Esophagus muscularis mucosa (tissue), 4 donors: ENCODE data around the gene SPON1. TPM values are rescaled to one million over a fixed set of nuclear protein-coding genes. Genes with fewer than 3 reads are reported as not detected.

Experiments
- DNase-seq: peaks from one replicate; pipeline ENCODE4 v3.0.0-alpha.2; 2017; ENCODE audit errors: extremely low spot score
- H3K27ac ChIP-seq, 4 donors: fragments of 200-600 bp; sonication (generic); replicated peaks in 1 of 4; 1 replicate in 3 of 4; 2 replicates in 1 of 4; pipeline ENCODE4 v1.5.1; 2016 to 2019; ENCODE audit warnings: mild to moderate bottlenecking in 1 of 4
- H3K27me3 ChIP-seq, 4 donors: fragments of 200-600 bp; sonication (generic); one replicate each; pipeline versions ENCODE4 v1.5.1 to v1.6.0; 2016 to 2019
- H3K36me3 ChIP-seq, 4 donors: fragments of 200-600 bp; sonication (generic); one replicate each; pipeline ENCODE4 v1.5.1; 2016 to 2019
- H3K4me1 ChIP-seq, 4 donors: fragments of 200-600 bp; sonication (generic); one replicate each; pipeline ENCODE4 v1.5.1; 2016 to 2019
- H3K4me3 ChIP-seq, 4 donors: fragments of 200-600 bp; sonication (generic); 1 replicate in 2 of 4; 2 replicates in 2 of 4; pipeline ENCODE4 v1.5.1; 2016 to 2019; ENCODE audit warnings: mild to moderate bottlenecking in 4 of 4, moderate library complexity in 1 of 4
- H3K9me3 ChIP-seq, 4 donors: fragments of 200-600 bp; sonication (generic); 1 replicate in 3 of 4; 2 replicates in 1 of 4; pipeline ENCODE4 v1.5.1; 2016 to 2019
- EP300 ChIP-seq: sonication (generic); formaldehyde crosslinking; IDR thresholded peaks from one replicate; pipeline ENCODE4 v1.6.1; 2017; ENCODE audit warnings: antibody characterized with exemption
- POLR2A ChIP-seq: fragments of 450-650 bp; IDR thresholded peaks from one replicate; pipeline ENCODE4 v1.6.1; 2017; ENCODE audit warnings: antibody characterized with exemption, moderate library complexity, mild to moderate bottlenecking, low read depth
- POLR2AphosphoS5 ChIP-seq, 2 donors: sonication (generic); formaldehyde crosslinking; IDR thresholded peaks; one replicate each; pipeline ENCODE4 v1.6.1; 2017; ENCODE audit warnings: antibody characterized with exemption in 2 of 2
- WGBS: methylation state at CpG from one replicate; pipeline ENCODE4 v1.1.5; 2018; 5-methylcytosine and 5-hydroxymethylcytosine counted together
- intact Hi-C: fragments of 100-400 bp; cut with DNase I; formaldehyde crosslinking; loops from one replicate; pipeline ENCODE4 v1.15.1; 2023
- total RNA-seq, 4 donors: library from RNA; depleted of rRNA; stranded (reverse); fragments of >200 nt; gene quantifications; one replicate each; pipeline versions ENCODE4 v1.1.0 to v1.2.1, GENCODE V29; 2016
- TF ChIP-seq, protein P1 (sequence below), 3 experiments: fragments of 200-600 bp in 2 of 3; fragments of 450-650 bp in 1 of 3; sonication (generic) in 2 of 3; IDR thresholded peaks; one replicate each; pipeline ENCODE4 v1.5.1; 2017 to 2019; ENCODE audit warnings: antibody characterized with exemption in 3 of 3, mild to moderate bottlenecking in 2 of 3, moderate library complexity in 1 of 3

Gene SPON1
- total RNA-seq, 4 donors from 2014 or later: 12.5 to 25.2 (median 19.2) TPM

GRCh38 chr11:14185461-14185860, 222.9 kb downstream of the SPON1 start:
- Histone ChIP-seq H3K36me3 (no peaks in the 10 kb centered on the region), H3K27me3 (no peaks in the 10 kb centered on the region), H3K4me1 (peaks cover 19 to 31% (median 29%) of the 10 kb centered on the region in 4 donors), H3K9me3 (no peaks in the 10 kb centered on the region), H3K27ac (no peak overlapping the region), H3K4me3 (no peak overlapping the region)
- peak; percentile 55 for DNase-seq
- TF ChIP-seq POLR2A (no peak), POLR2AphosphoS5 (IDR thresholded peaks at IDR 0.05) (no peak), EP300 (no peak)
- TF ChIP-seq, protein P1, sequence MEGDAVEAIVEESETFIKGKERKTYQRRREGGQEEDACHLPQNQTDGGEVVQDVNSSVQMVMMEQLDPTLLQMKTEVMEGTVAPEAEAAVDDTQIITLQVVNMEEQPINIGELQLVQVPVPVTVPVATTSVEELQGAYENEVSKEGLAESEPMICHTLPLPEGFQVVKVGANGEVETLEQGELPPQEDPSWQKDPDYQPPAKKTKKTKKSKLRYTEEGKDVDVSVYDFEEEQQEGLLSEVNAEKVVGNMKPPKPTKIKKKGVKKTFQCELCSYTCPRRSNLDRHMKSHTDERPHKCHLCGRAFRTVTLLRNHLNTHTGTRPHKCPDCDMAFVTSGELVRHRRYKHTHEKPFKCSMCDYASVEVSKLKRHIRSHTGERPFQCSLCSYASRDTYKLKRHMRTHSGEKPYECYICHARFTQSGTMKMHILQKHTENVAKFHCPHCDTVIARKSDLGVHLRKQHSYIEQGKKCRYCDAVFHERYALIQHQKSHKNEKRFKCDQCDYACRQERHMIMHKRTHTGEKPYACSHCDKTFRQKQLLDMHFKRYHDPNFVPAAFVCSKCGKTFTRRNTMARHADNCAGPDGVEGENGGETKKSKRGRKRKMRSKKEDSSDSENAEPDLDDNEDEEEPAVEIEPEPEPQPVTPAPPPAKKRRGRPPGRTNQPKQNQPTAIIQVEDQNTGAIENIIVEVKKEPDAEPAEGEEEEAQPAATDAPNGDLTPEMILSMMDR (IDR thresholded peaks at IDR 0.05): no peak
- intact Hi-C loops: no loop called here
- 92% methylated on average over 1 of the region's 1 CpG for WGBS

DNA sequence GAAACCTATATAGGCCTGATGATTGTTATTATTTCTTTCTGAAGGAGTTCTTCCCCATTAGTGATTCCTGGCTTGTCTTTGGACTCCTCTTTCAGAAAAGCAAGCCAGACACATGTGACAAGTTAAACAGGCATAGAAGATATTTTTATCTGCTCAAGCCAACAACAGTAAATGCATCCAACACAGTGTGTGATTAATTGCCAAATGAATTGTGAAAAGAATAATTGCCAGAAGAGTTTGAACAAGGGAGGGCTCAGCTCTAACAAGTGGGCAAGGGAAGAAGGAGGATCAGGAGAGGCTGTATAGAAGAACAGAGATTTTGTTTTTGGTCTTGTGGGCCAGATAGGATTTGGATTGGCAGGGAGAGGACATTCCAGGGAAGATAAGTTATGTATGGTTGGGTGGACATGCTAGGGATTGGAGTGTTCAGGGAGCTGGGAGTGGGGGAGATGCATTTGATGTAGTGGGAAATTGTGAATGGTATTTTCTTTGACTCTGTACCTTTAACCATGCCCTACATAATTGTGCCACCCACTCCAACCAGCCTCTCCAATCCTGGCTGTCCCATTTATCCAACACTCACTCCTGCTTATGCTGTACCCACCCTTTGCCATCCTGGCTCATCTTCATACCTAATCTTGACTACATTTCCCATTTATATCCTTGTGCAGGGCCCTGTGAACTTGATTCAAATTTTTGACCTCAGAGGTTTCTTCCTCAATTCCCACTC, 223.7 kb downstream of the SPON1 start:
- peak; percentile 47 for DNase-seq
- peaks cover 27 to 39% (median 36%) of the 10 kb centered on the region in 4 donors for H3K4me1 ChIP-seq
- no peak overlapping the region for H3K4me3 ChIP-seq
- no peak overlapping the region for H3K27ac ChIP-seq
- TF ChIP-seq POLR2A (no peak), POLR2AphosphoS5 (IDR thresholded peaks at IDR 0.05) (no peak), EP300 (no peak)
- TF ChIP-seq, protein P1 (IDR thresholded peaks at IDR 0.05): no peak
- no peaks in the 10 kb centered on the region for H3K36me3 ChIP-seq
- H3K9me3 ChIP-seq: no peaks in the 10 kb centered on the region
- intact Hi-C loops: no loop called here
- no peaks in the 10 kb centered on the region for H3K27me3 ChIP-seq

DNA sequence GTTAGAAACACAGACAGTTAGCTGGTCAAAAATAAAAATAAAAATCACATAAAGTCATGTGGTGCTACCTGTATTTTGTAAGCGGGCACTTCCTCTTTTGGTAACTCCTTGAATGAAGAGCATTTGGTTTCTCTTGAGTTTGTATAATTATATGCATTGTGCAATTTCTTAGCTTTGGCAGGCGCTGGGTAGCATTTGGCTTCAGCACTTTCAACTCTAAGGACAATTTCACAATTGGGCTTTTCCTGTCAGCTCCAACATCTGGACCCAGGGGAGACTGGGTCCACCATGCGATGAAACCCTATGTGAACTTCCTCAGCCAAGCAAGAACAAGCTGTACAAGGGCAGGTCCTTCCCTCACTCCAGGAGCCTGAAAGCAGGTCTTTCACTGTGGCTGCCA, 227.4 kb downstream of the SPON1 start:
- H3K36me3 ChIP-seq: no peaks in the 10 kb centered on the region
- peak overlapping the region in 2 of 4 donors; percentile 58 to 61 for H3K27ac ChIP-seq
- intact Hi-C loops: no loop called here

DNA sequence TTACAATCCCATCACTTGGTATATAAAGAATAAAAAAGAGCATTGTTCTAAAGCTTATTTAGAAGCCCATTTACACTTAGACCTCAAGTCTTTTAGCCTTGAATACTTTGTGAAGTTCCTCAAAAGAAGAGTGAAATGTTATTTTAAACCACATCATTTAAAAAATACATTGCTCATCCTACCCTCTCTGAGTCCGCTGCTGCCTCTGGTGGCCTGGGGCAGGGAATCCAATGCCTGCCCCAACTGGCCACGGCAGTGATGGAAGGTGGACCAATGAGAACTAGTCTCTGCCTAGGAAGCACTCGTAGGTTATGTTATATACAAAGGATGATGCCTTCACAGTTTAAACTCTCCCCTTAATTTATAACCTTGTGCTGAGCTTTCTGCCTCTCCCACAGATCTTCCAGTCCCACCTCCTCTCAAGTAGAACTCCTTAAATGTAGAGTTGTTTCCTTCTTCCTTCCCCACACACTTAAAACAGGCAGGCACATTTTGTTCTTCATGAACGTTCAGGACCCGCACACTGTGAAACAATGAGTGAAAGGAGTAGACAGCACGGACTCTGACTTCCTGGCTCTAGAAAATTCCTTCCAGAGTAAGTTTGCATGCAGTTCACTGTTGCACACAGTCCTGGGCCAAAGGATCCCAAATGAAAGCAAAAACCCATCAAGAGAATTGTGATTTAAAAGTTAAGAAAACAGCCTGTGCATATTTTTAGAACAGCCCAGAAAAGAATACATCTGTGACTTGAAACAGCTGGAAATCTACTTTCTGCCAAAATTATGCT, 228.7 kb downstream of the SPON1 start:
- H3K9me3 ChIP-seq: no peaks in the 10 kb centered on the region
- H3K36me3 ChIP-seq: no peaks in the 10 kb centered on the region
- TF ChIP-seq POLR2A (no peak), EP300 (no peak), POLR2AphosphoS5 (IDR thresholded peaks at IDR 0.05) (peak in 1 of 2 donors; percentile 7)
- TF ChIP-seq, protein P1 (IDR thresholded peaks at IDR 0.05): no peak
- peak; percentile 70 for DNase-seq
- no peaks in the 10 kb centered on the region for H3K27me3 ChIP-seq
- intact Hi-C loops: no loop called here
- H3K27ac ChIP-seq: peak overlapping the region; percentile 41 to 61 (median 57)
- WGBS: 52% methylated on average over 6 of the region's 6 CpGs
- H3K4me1 ChIP-seq: peaks cover 13 to 29% (median 23%) of the 10 kb centered on the region in 4 donors
- H3K4me3 ChIP-seq: no peak overlapping the region

More for the DNA sequence above, 227.4 kb downstream of the SPON1 start:
- 75% methylated on average over 3 of the region's 3 CpGs for WGBS
- Histone ChIP-seq H3K4me1 (peaks cover 26 to 39% (median 32%) of the 10 kb centered on the region in 4 donors), H3K4me3 (no peak overlapping the region), H3K27me3 (no peaks in the 10 kb centered on the region), H3K9me3 (no peaks in the 10 kb centered on the region)
- DNase-seq: peak; percentile 92
- TF ChIP-seq EP300 (no peak), POLR2AphosphoS5 (IDR thresholded peaks at IDR 0.05) (peak; percentile 49 to 62)

DNA sequence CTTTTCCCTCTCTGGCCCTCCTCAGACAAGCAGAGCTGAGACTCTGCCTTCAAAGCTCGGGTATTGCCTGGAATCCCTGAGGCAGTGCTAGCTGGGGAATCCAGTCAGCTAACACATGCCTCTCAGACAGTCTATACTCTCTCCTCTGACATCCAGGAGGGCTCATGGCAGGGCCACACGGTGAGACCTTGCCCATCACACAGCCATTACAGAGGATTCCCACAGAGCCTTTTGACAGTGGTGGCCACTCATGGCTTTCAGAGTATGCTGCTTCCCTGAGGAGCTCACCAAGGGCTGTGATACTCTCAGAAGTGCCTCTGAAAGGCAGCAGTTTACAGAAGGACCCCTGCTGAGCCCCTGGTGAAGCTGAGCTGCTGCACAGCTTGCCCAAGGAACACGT, 231.1 kb downstream of the SPON1 start:
- TF ChIP-seq POLR2AphosphoS5 (IDR thresholded peaks at IDR 0.05) (no peak), POLR2A (no peak)
- TF ChIP-seq, protein P1 (IDR thresholded peaks at IDR 0.05): no peak
- H3K4me1 ChIP-seq: peaks cover 12 to 22% (median 19%) of the 10 kb centered on the region in 4 donors
- no peaks in the 10 kb centered on the region for H3K36me3 ChIP-seq
- no peaks in the 10 kb centered on the region for H3K9me3 ChIP-seq
- intact Hi-C loops: no loop called here
- H3K4me3 ChIP-seq: no peak overlapping the region
- H3K27me3 ChIP-seq: no peaks in the 10 kb centered on the region
- 88% methylated on average over 3 of the region's 3 CpGs for WGBS
- H3K27ac ChIP-seq: no peak overlapping the region
- no peak for DNase-seq
